PC-9 (cell line): ENCODE data around the gene UVRAG. TPM values are rescaled to one million over a fixed set of nuclear protein-coding genes. Genes with fewer than 3 reads are reported as not detected.

Source experiments
- BruUV-seq: library from RNA; stranded (reverse); fragments of 400-500 nt; replicated peaks from 2 replicates; lab custom pipeline; 2021; lab: Mats Ljungman, UMichigan
- CTCF ChIA-PET: fragments of 300-600 bp; sonication (Branson Sonifier 250); formaldehyde crosslinking; loops from one replicate; lab custom pipeline; 2022; ENCODE audit warnings: antibody characterized with exemption; lab: Charles Lee
- POLR2A ChIA-PET: fragments of 300-600 bp; sonication (Branson Sonifier 250); formaldehyde crosslinking; loops from one replicate; lab custom pipeline; 2022; ENCODE audit warnings: antibody characterized with exemption; ENCODE audit not compliant: unreplicated experiment; lab: Charles Lee
- DNase-seq, 2 experiments: peaks; one replicate each; pipeline versions ENCODE4 v3.0.0 to v3.0.0-alpha.2; 2015 to 2022; ENCODE audit warnings: mixed read lengths in 1 of 2
- H2AFZ ChIP-seq: fragments of 200-600 bp; sonication (generic); 2 replicates; pipeline ENCODE4 v1.8.1; 2017; ENCODE audit warnings: antibody characterized with exemption
- H3F3A ChIP-seq: fragments of 200-600 bp; sonication (generic); 2 replicates; pipeline ENCODE4 v1.8.1; 2017; ENCODE audit warnings: antibody characterized with exemption, mild to moderate bottlenecking, low read depth; ENCODE audit not compliant: insufficient read depth
- H3K27ac ChIP-seq: fragments of 200-600 bp; sonication (generic); 2 replicates; pipeline ENCODE4 v1.6.1; 2016; ENCODE audit warnings: mixed run types
- H3K27me3 ChIP-seq: fragments of 200-600 bp; sonication (generic); 2 replicates; pipeline ENCODE4 v1.6.1; 2016; ENCODE audit warnings: low read depth, mixed run types; ENCODE audit not compliant: insufficient read depth
- H3K36me3 ChIP-seq: fragments of 200-600 bp; sonication (generic); 2 replicates; pipeline ENCODE4 v1.6.1; 2016; ENCODE audit warnings: low read depth, mixed run types
- H3K4me1 ChIP-seq: fragments of 200-600 bp; sonication (generic); replicated peaks from 2 replicates; pipeline ENCODE4 v1.6.1; 2016; ENCODE audit warnings: mixed run types; ENCODE audit not compliant: insufficient read depth
- H3K4me2 ChIP-seq: fragments of 200-600 bp; sonication (generic); 2 replicates; pipeline ENCODE4 v1.6.1; 2017; ENCODE audit warnings: mixed run types
- H3K4me3 ChIP-seq: fragments of 200-600 bp; sonication (generic); 2 replicates; pipeline ENCODE4 v1.6.1; 2016; ENCODE audit warnings: mixed run types
- H3K79me2 ChIP-seq: fragments of 200-600 bp; sonication (generic); 2 replicates; pipeline ENCODE4 v1.6.1; 2017; ENCODE audit warnings: low read depth, mixed run types
- H3K9me2 ChIP-seq: fragments of 200-600 bp; sonication (generic); 2 replicates; pipeline ENCODE4 v1.8.1; 2017; ENCODE audit warnings: mild to moderate bottlenecking; ENCODE audit not compliant: insufficient read depth
- H3K9me3 ChIP-seq: fragments of 200-600 bp; sonication (generic); 2 replicates; pipeline ENCODE4 v1.8.1; 2016; ENCODE audit warnings: low read depth; ENCODE audit not compliant: insufficient read depth
- H4K20me1 ChIP-seq: fragments of 200-600 bp; sonication (generic); 2 replicates; pipeline ENCODE4 v1.8.1; 2017; ENCODE audit not compliant: insufficient read depth
- EZH2 ChIP-seq: fragments of 200-600 bp; sonication (generic); IDR thresholded peaks from 2 replicates; pipeline ENCODE4 v1.8.0; 2017; ENCODE audit warnings: antibody characterized with exemption, low read depth
- intact Hi-C: fragments of 100-400 bp; cut with micrococcal nuclease; formaldehyde crosslinking; loops from one replicate; pipeline ENCODE4 v1.10.0; 2022; ENCODE audit not compliant: unreplicated experiment
- total RNA-seq: library from RNA; stranded (reverse); gene quantifications from 2 replicates; pipeline ENCODE4 v1.2.3, GENCODE V29; 2021
- TF ChIP-seq, protein P1 (sequence below): fragments of 200-600 bp; sonication (generic); conservative IDR thresholded peaks from 2 replicates; pipeline ENCODE4 v1.6.1; 2017; ENCODE audit warnings: mixed run types, antibody characterized with exemption, mild to moderate bottlenecking, moderate library complexity

The UVRAG gene
- total RNA-seq, 1 experiment from 2014 or later: 20.4 TPM

DNA sequence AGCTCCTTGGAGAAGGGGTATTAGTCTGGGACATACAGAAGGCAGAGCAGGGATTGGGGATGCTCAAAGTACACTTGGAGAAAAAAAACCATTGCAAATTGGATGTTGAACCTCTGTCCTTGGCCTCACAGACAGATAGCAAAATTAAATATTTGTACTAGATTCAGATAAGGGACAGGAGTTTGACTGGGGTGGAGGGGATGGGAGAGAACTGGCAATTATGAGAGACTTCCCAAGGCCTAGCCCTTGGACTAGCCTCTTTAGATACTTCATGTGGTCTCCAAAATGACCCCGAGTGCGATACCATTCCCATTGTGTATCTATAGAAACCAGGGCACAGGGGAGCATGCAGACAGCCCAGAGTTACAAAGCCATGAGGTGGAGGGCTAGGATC lies 30.9 kb upstream of the UVRAG start:
- Histone ChIP-seq H3F3A (peaks cover 23% of the 10 kb centered on the region), H3K9me3 (no peaks in the 10 kb centered on the region), H3K36me3 (0 out of 2 replicates have a peak, but pooled peaks cover 7% of the 10 kb centered on the region), H3K27ac (peak overlapping the region; percentile 68; the same call in 1 of the 2 replicates), H3K79me2 (0 out of 2 replicates have a peak, but pooled peaks cover 6% of the 10 kb centered on the region), H3K9me2 (no peaks in the 10 kb centered on the region), H4K20me1 (no peaks in the 10 kb centered on the region), H2AFZ (no peak overlapping the region), H3K4me1 (peaks cover 30% of the 10 kb centered on the region), H3K27me3 (no peaks in the 10 kb centered on the region), H3K4me2 (no peak overlapping the region), H3K4me3 (no peak overlapping the region)
- POLR2A ChIA-PET: no interaction called here
- TF ChIP-seq, protein P1, sequence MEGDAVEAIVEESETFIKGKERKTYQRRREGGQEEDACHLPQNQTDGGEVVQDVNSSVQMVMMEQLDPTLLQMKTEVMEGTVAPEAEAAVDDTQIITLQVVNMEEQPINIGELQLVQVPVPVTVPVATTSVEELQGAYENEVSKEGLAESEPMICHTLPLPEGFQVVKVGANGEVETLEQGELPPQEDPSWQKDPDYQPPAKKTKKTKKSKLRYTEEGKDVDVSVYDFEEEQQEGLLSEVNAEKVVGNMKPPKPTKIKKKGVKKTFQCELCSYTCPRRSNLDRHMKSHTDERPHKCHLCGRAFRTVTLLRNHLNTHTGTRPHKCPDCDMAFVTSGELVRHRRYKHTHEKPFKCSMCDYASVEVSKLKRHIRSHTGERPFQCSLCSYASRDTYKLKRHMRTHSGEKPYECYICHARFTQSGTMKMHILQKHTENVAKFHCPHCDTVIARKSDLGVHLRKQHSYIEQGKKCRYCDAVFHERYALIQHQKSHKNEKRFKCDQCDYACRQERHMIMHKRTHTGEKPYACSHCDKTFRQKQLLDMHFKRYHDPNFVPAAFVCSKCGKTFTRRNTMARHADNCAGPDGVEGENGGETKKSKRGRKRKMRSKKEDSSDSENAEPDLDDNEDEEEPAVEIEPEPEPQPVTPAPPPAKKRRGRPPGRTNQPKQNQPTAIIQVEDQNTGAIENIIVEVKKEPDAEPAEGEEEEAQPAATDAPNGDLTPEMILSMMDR: no peak
- no peak for TF ChIP-seq EZH2
- BruUV-seq: no TSS peak
- no peak for DNase-seq
- CTCF ChIA-PET: no interaction called here
- intact Hi-C loops: no loop called here

DNA sequence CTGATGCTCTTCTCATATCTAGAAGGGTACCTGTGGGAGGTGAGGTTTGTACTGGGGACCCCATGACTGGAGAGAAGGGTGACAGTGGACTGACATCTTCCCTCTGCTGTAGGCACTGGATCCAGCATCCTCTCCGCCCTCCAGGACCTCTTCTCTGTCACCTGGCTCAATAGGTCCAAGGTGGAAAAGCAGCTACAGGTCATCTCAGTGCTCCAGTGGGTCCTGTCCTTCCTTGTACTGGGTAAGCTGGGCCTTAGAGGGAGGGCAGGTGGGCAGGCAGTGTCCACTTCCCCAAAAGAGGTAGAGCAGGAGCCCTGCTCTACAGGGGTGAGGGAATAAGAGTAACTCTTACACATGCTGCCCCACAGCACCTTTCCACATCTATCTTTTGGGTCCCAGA lies 30.5 kb upstream of the UVRAG start:
- TF ChIP-seq EZH2: no peak
- TF ChIP-seq, protein P1: no peak
- intact Hi-C loops: no loop called here
- Histone ChIP-seq H3K79me2 (0 out of 2 replicates have a peak, but pooled peaks cover 6% of the 10 kb centered on the region), H2AFZ (no peak overlapping the region), H3K4me3 (no peak overlapping the region), H3K9me2 (no peaks in the 10 kb centered on the region), H3K4me1 (peaks cover 28% of the 10 kb centered on the region), H3K9me3 (no peaks in the 10 kb centered on the region), H3K27me3 (no peaks in the 10 kb centered on the region), H3F3A (peaks cover 26% of the 10 kb centered on the region), H3K27ac (no peak overlapping the region), H3K36me3 (0 out of 2 replicates have a peak, but pooled peaks cover 7% of the 10 kb centered on the region), H4K20me1 (no peaks in the 10 kb centered on the region), H3K4me2 (no peak overlapping the region)
- CTCF ChIA-PET: no interaction called here
- DNase-seq: no peak
- BruUV-seq: no TSS peak
- POLR2A ChIA-PET: no interaction called here

DNA sequence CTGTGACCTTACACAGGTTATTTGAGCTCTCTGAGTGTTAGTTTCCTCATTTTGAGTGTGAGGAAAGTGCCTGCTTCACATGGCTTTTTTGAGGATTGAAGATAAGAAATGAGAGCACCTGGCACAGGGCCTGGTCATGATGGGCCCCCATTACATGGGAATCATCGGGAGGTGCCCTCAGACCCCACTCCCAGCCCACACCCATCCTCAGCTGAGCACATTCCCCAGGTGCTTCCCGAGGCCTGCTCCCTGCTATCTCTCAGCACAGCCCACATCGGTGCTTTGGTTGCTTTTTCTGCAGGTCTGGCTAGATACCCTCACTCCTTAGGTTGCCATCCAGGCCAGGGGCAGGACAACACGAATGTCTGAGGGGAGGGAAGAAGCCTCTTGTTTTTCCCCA lies 29.8 kb upstream of the UVRAG start:
- no TSS peak for BruUV-seq
- Histone ChIP-seq H3K4me2 (no peak overlapping the region), H3K9me2 (no peaks in the 10 kb centered on the region), H4K20me1 (no peaks in the 10 kb centered on the region), H3K79me2 (0 out of 2 replicates have a peak, but pooled peaks cover 6% of the 10 kb centered on the region), H2AFZ (no peak overlapping the region), H3F3A (peaks cover 33% of the 10 kb centered on the region), H3K4me3 (no peak overlapping the region), H3K36me3 (0 out of 2 replicates have a peak, but pooled peaks cover 7% of the 10 kb centered on the region), H3K27ac (no peak overlapping the region), H3K9me3 (no peaks in the 10 kb centered on the region), H3K4me1 (peaks cover 33% of the 10 kb centered on the region), H3K27me3 (no peaks in the 10 kb centered on the region)
- intact Hi-C loops: no loop called here
- CTCF ChIA-PET: no interaction called here
- no peak for TF ChIP-seq EZH2
- TF ChIP-seq, protein P1: no peak
- DNase-seq: no peak
- POLR2A ChIA-PET: no interaction called here
